ENCODE results near the gene RUNX2.

Gene RUNX2

DNA sequence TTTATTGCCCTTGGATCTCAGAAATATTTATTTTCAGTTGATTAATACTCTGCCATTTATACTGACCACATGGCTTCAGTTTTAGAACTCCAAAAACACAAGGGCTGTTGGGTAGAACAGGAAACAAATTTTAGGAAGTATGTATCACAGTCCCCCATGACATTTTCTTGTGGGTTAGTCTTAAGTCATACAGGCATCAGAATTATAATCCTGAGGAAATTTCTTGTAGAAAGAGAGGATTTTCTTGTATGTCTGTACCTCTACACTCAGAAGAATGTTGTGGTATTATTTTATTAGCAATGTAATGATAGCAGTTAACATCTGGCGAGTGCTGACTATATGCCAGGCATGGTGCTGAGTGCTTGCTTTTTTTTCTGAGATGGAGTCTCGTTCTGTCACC, 384.7 kb downstream of the RUNX2 start:
- Mint-ChIP-seq H3K9me3 (no peaks in the 10 kb centered on the region), H3K36me3 (ENCODE audit: low read depth) (peaks cover 2% of the 10 kb centered on the region), H3K27me3 (ENCODE audit: low read depth) (no peaks in the 10 kb centered on the region), H3K4me1 (ENCODE audit: low read depth) (peaks cover 58% of the 10 kb centered on the region), H3K27ac (no peak overlapping the region), H3K4me3 (no peak overlapping the region)
- DNase-seq (ENCODE audit: low spot score), result no peak
